Keratinocyte (primary cell): Measurements from ENCODE around the gene METTL2A. TPM values are rescaled to one million over a fixed set of nuclear protein-coding genes. Genes with fewer than 3 reads are reported as not detected.

Experiments
- DNase-seq: peaks from one replicate; pipeline ENCODE4 v3.0.0-alpha.2; 2011; ENCODE audit warnings: low read depth, missing footprints, low spot score
- FAIRE-seq: peaks from 2 replicates; lab custom pipeline; 2011; peaks lifted over from hg19 to GRCh38; lab: Jason Lieb, UNC
- H2AFZ ChIP-seq: 2 replicates; pipeline ENCODE4 v1.6.0; 2012; ENCODE audit warnings: low read length, control low read depth, inconsistent platforms; ENCODE audit not compliant: control insufficient read depth
- H3K27ac ChIP-seq: 2 replicates; pipeline ENCODE4 v1.5.1; 2011; ENCODE audit warnings: low read length; ENCODE audit not compliant: control insufficient read depth, insufficient read depth
- H3K27me3 ChIP-seq: 3 replicates; pipeline ENCODE4 v1.6.0; 2011; ENCODE audit warnings: low read length; ENCODE audit not compliant: control insufficient read depth, insufficient read depth; ENCODE audit errors: extremely low read depth
- H3K36me3 ChIP-seq, 2 experiments: 2 replicates in 1 of 2; 3 replicates in 1 of 2; pipeline ENCODE4 v1.5.1; 2011; ENCODE audit warnings: low read length in 2 of 2, mild to moderate bottlenecking in 1 of 2; ENCODE audit not compliant: control insufficient read depth in 2 of 2, insufficient read depth in 2 of 2; ENCODE audit errors: extremely low read depth in 1 of 2
- H3K4me1 ChIP-seq: 3 replicates; pipeline ENCODE4 v1.5.1; 2011; ENCODE audit warnings: low read length; ENCODE audit not compliant: control insufficient read depth, insufficient read depth; ENCODE audit errors: extremely low read depth
- H3K4me2 ChIP-seq: 3 replicates; pipeline ENCODE4 v1.6.0; 2011; ENCODE audit warnings: low read depth, low read length; ENCODE audit not compliant: control insufficient read depth, insufficient read depth; ENCODE audit errors: extremely low read depth
- H3K4me3 ChIP-seq, 3 experiments: fragments of 200-600 bp in 1 of 3; sonication (generic) in 1 of 3; 2 replicates in 2 of 3; 3 replicates in 1 of 3; pipeline ENCODE4 v1.5.1; 2011 to 2016; ENCODE audit warnings: low read length in 3 of 3, mild to moderate bottlenecking in 3 of 3, control low read depth in 2 of 3, inconsistent platforms in 1 of 3, low read depth in 1 of 3, mixed read lengths in 1 of 3, mixed run types in 1 of 3, moderate library complexity in 1 of 3; ENCODE audit not compliant: control insufficient read depth in 2 of 3, insufficient read depth in 2 of 3; ENCODE audit errors: extremely low read depth in 1 of 3
- H3K79me2 ChIP-seq: 2 replicates; pipeline ENCODE4 v1.6.0; 2012; ENCODE audit warnings: low read length; ENCODE audit not compliant: control insufficient read depth, insufficient read depth
- H3K9ac ChIP-seq: 3 replicates; pipeline ENCODE4 v1.6.0; 2011; ENCODE audit warnings: low read length; ENCODE audit not compliant: control insufficient read depth, insufficient read depth; ENCODE audit errors: extremely low read depth
- H3K9me1 ChIP-seq: 3 replicates; pipeline ENCODE4 v1.6.0; 2011; ENCODE audit warnings: low read length; ENCODE audit not compliant: control insufficient read depth, insufficient read depth; ENCODE audit errors: extremely low read depth
- H3K9me3 ChIP-seq: 2 replicates; pipeline ENCODE4 v1.5.1; 2012; ENCODE audit warnings: low read depth, low read length; ENCODE audit not compliant: control insufficient read depth
- H4K20me1 ChIP-seq: 3 replicates; pipeline ENCODE4 v1.6.0; 2011; ENCODE audit warnings: low read length; ENCODE audit not compliant: control insufficient read depth, insufficient read depth; ENCODE audit errors: extremely low read depth
- EZH2 ChIP-seq: IDR thresholded peaks from one replicate; pipeline ENCODE4 v1.6.1; 2012; ENCODE audit warnings: inconsistent platforms, mild to moderate bottlenecking, low read length, moderate library complexity
- dilution Hi-C: fragments of 300-500 bp; cut with MboI; formaldehyde crosslinking; loops from one replicate; pipeline ENCODE4 v1.7.0; 2020; ENCODE audit warnings: low sequenced_read_pairs; ENCODE audit not compliant: extremely low pct_ligation_motif_present
- polyA plus RNA-seq, 5 experiments: library from polyadenylated mRNA; depleted of rRNA in 3 of 5; stranded (reverse) in 3 of 5; stranded (forward) in 1 of 5; unstranded in 1 of 5; fragments of >200 nt; gene quantifications; 1 replicate in 1 of 5; 2 replicates in 3 of 5; 3 replicates in 1 of 5; pipeline versions ENCODE4 v1.2.1 to v1.2.3, GENCODE V29; 2011 to 2012; ENCODE audit warnings: missing spikeins in 2 of 5, low read depth in 1 of 5, low replicate concordance in 1 of 5
- TF ChIP-seq, protein P1 (sequence below), 3 experiments: IDR thresholded peaks in 1 of 3; conservative IDR thresholded peaks in 1 of 3; optimal IDR thresholded peaks in 1 of 3; 2 replicates in 2 of 3; 3 replicates in 1 of 3; pipeline versions ENCODE3 to v1.5.1; 2011; ENCODE audit warnings: low read length in 3 of 3, mild to moderate bottlenecking in 3 of 3, moderate library complexity in 2 of 3, control low read depth in 1 of 3, inconsistent platforms in 1 of 3; ENCODE audit not compliant: insufficient read depth in 2 of 3; ENCODE audit errors: extremely low read depth in 1 of 3

The METTL2A gene
- polyA plus RNA-seq, 1 donor (not counting 4 experiments of a cell fraction or from before 2014, with no cell fraction given) = 22.2 TPM

DNA sequence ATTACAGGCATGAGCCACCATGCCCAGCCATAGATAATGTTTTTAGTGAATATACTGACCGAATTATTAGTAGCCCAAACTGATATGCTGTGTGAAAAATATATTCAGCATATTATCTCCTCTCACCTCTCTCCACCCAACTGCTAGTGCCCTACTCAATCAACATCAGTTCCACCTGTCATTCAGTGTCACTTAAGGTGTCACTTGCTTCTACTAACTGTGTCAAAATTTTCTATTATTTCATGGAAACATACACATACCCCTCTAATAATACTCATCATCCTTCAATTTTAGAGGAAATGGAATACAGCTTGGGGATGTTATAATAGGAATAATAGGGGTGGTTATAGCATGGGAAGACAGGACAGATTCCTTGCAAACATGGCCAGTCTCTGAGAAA is 30.8 kb upstream of the METTL2A start:
- FAIRE-seq (no peak), DNase-seq (no peak)
- TF ChIP-seq, protein P1, sequence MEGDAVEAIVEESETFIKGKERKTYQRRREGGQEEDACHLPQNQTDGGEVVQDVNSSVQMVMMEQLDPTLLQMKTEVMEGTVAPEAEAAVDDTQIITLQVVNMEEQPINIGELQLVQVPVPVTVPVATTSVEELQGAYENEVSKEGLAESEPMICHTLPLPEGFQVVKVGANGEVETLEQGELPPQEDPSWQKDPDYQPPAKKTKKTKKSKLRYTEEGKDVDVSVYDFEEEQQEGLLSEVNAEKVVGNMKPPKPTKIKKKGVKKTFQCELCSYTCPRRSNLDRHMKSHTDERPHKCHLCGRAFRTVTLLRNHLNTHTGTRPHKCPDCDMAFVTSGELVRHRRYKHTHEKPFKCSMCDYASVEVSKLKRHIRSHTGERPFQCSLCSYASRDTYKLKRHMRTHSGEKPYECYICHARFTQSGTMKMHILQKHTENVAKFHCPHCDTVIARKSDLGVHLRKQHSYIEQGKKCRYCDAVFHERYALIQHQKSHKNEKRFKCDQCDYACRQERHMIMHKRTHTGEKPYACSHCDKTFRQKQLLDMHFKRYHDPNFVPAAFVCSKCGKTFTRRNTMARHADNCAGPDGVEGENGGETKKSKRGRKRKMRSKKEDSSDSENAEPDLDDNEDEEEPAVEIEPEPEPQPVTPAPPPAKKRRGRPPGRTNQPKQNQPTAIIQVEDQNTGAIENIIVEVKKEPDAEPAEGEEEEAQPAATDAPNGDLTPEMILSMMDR (optimal IDR thresholded peaks at IDR 0.05 in 1 of 3, IDR thresholded peaks at IDR 0.05 in 1 of 3, conservative IDR thresholded peaks at IDR 0.05 in 1 of 3; ENCODE audit: extremely low read depth in 1 of 3, insufficient read depth in 2 of 3, low read length in 3 of 3) = no peak
- TF ChIP-seq EZH2 = no peak
- H3K4me1 ChIP-seq = no peaks in the 10 kb centered on the region
- H3K9ac ChIP-seq = no peak overlapping the region
- H3K27me3 ChIP-seq = peaks cover 4% of the 10 kb centered on the region
- H3K79me2 ChIP-seq = no peaks in the 10 kb centered on the region
- dilution Hi-C loops = no loop called here
- H2AFZ ChIP-seq = no peak overlapping the region
- H4K20me1 ChIP-seq = no peaks in the 10 kb centered on the region
- no peak overlapping the region for H3K27ac ChIP-seq
- H3K4me2 ChIP-seq = no peak overlapping the region
- H3K4me3 ChIP-seq = no peak overlapping the region
- H3K36me3 ChIP-seq = no peaks in the 10 kb centered on the region
- no peaks in the 10 kb centered on the region for H3K9me1 ChIP-seq
- H3K9me3 ChIP-seq = no peaks in the 10 kb centered on the region

DNA sequence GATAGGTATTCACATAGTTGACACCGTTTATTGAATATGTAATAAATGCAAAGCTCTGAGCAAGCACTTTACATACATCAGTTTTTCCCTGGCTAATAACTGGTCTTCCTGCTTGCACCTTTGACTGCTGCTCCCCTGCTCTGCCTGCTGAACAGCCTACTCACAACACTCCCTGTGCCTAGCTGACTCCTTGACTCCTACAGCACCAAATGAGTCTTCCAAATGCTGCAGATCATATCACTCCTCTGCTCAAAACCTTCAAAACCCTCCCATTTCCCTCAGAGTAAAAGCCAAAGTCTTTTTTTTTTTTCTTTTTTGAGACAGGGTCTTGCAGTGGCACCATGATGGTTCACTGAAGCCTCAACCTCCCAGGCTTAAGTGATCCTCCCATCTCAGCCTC is 24.8 kb upstream of the METTL2A start:
- Histone ChIP-seq H3K36me3 (no peaks in the 10 kb centered on the region), H4K20me1 (no peaks in the 10 kb centered on the region), H3K4me3 (no peak overlapping the region), H3K9ac (no peak overlapping the region), H3K9me1 (no peaks in the 10 kb centered on the region), H3K27me3 (no peaks in the 10 kb centered on the region), H3K4me2 (no peak overlapping the region), H2AFZ (no peak overlapping the region), H3K27ac (no peak overlapping the region), H3K9me3 (no peaks in the 10 kb centered on the region), H3K4me1 (no peaks in the 10 kb centered on the region), H3K79me2 (no peaks in the 10 kb centered on the region)
- dilution Hi-C loops = no loop called here
- FAIRE-seq (no peak), DNase-seq (no peak)
- no peak for TF ChIP-seq EZH2
- TF ChIP-seq, protein P1 (optimal IDR thresholded peaks at IDR 0.05 in 1 of 3, IDR thresholded peaks at IDR 0.05 in 1 of 3, conservative IDR thresholded peaks at IDR 0.05 in 1 of 3; ENCODE audit: extremely low read depth in 1 of 3, insufficient read depth in 2 of 3, low read length in 3 of 3) = no peak
